Ascending aorta (tissue), 2 donors: ENCODE results near the gene FRMD4B. TPM values are rescaled to one million over a fixed set of nuclear protein-coding genes. Genes with fewer than 3 reads are reported as not detected.

Experiments
- DNase-seq, 2 donors: peaks; one replicate each; pipeline ENCODE4 v3.0.0-alpha.2; 2019; ENCODE audit warnings: low spot score in 2 of 2
- H3K27ac ChIP-seq, 2 donors: fragments of 200-600 bp; sonication (generic); one replicate each; pipeline ENCODE4 v1.5.1; 2016 to 2017; ENCODE audit warnings: mild to moderate bottlenecking in 1 of 2
- H3K27me3 ChIP-seq: fragments of 200-600 bp; sonication (generic); one replicate; pipeline ENCODE4 v1.5.1; 2017
- H3K36me3 ChIP-seq, 2 donors: fragments of 200-600 bp; sonication (generic); one replicate each; pipeline ENCODE4 v1.5.1; 2016
- H3K4me1 ChIP-seq, 2 donors: fragments of 200-600 bp; sonication (generic); one replicate each; pipeline ENCODE4 v1.5.1; 2016 to 2017; ENCODE audit warnings: mild to moderate bottlenecking in 1 of 2
- H3K4me3 ChIP-seq, 2 donors: fragments of 200-600 bp; sonication (generic); one replicate each; pipeline ENCODE4 v1.5.1; 2016 to 2017; ENCODE audit warnings: mild to moderate bottlenecking in 1 of 2
- H3K9me3 ChIP-seq, 2 donors: fragments of 200-600 bp; sonication (generic); one replicate each; pipeline ENCODE4 v1.5.1; 2016
- intact Hi-C: fragments of 100-400 bp; cut with DNase I; formaldehyde crosslinking; loops from one replicate; pipeline ENCODE4 v1.15.1; 2023
- total RNA-seq: library from RNA; depleted of rRNA; stranded (reverse); fragments of >200 nt; gene quantifications from one replicate; pipeline ENCODE4 v1.1.0, GENCODE V29; 2016
- TF ChIP-seq, protein P1 (sequence below), 3 experiments: fragments of 200-600 bp in 2 of 3; fragments of 450-650 bp in 1 of 3; sonication (generic) in 2 of 3; IDR thresholded peaks; one replicate each; pipeline ENCODE4 v1.5.1; 2016 to 2019; ENCODE audit warnings: antibody characterized with exemption in 3 of 3, mild to moderate bottlenecking in 1 of 3, moderate library complexity in 1 of 3

Gene FRMD4B
- total RNA-seq, 1 donor from 2014 or later = 13.5 TPM

- Histone ChIP-seq H3K4me3 (no peak overlapping the region), H3K27me3 (no peaks in the 10 kb centered on the region), H3K27ac (no peak overlapping the region), H3K36me3 (no peaks in the 10 kb centered on the region), H3K4me1 (no peaks in the 10 kb centered on the region), H3K9me3 (no peaks in the 10 kb centered on the region)
- TF ChIP-seq, protein P1, sequence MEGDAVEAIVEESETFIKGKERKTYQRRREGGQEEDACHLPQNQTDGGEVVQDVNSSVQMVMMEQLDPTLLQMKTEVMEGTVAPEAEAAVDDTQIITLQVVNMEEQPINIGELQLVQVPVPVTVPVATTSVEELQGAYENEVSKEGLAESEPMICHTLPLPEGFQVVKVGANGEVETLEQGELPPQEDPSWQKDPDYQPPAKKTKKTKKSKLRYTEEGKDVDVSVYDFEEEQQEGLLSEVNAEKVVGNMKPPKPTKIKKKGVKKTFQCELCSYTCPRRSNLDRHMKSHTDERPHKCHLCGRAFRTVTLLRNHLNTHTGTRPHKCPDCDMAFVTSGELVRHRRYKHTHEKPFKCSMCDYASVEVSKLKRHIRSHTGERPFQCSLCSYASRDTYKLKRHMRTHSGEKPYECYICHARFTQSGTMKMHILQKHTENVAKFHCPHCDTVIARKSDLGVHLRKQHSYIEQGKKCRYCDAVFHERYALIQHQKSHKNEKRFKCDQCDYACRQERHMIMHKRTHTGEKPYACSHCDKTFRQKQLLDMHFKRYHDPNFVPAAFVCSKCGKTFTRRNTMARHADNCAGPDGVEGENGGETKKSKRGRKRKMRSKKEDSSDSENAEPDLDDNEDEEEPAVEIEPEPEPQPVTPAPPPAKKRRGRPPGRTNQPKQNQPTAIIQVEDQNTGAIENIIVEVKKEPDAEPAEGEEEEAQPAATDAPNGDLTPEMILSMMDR (IDR thresholded peaks at IDR 0.05) = no peak
- intact Hi-C loops = loop anchor here (10.0 kb wide), 1 partner anchor 781 kb away; no protein-coding TSS in a partner anchor
- DNase-seq = no peak
Observed at GRCh38 chr3:69164296-69164695, 221.6 kb downstream of the FRMD4B start.

DNA sequence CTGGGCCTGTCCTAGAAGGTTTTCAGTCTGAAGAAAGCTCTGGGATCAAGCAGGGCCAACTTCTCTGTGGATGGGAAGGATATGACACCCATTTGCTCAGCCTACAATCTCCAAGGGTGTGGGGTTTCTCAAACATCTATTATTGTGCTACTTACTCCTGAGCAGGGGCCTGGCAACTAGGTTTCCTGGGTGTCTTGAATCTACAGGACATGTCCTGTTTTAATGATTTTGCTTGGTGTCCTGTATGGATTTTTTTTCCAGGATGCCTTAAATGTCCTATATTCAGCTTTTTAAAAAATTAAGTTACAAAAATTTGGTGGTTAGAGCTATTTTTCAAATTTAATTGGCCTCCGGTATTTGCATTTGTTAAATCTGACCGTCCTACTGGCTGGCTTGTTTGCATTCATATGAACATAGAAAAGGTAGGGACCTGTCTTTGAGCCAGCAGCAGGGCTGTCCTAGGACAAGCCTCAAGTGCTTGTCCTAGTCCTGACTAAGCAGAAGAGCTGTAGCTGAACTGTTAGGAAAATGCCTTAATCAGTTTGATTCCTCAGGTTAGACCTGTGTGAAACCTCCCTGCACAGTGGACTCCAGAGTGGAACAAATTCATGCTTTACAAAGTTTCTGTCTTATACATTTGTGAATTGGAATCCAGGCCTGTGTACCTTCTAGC, 223.4 kb downstream of the FRMD4B start:
- Histone ChIP-seq H3K27ac (no peak overlapping the region), H3K27me3 (no peaks in the 10 kb centered on the region), H3K36me3 (no peaks in the 10 kb centered on the region), H3K4me3 (no peak overlapping the region), H3K4me1 (no peaks in the 10 kb centered on the region), H3K9me3 (no peaks in the 10 kb centered on the region)
- DNase-seq = no peak
- TF ChIP-seq, protein P1 (IDR thresholded peaks at IDR 0.05) = no peak
- intact Hi-C loops = loop anchor here (1.0 to 10.0 kb wide), 2 partner anchors 144 to 782 kb away; no protein-coding TSS in a partner anchor

DNA sequence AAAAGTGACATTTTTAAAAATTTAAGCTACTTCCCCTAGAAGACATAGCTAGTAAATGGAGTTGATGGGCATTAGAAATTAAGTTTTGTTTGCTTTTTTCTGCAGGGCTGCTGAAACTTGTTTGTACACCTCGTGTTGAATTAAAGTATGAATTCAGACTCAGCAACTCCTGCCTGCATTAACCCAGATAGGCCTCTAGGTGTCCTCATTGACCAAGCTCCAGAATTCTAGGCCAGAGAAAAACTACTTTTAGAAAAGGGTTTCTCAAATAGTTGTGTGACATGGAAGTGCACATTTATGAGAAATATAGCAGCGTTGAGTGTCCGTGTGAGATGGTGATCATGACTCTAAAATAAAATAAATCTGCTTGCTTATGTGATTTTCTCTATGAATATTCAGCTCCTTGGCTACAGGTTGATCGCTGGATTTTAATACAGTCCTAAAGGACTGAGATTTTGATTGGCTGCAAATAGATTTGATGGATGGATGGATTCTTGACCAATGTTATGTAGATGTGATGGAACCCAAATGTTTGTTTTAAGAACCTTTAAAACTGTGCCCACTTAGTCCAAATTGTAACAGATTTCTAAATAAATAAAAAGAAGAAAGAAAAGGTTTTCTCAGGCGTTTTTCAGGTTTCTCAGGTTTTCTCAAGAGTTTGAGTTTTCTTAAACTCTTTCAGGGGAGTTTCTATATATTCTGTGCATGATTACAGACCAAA, 224.1 kb downstream of the FRMD4B start:
- intact Hi-C loops = loop anchor here (1.0 to 10.0 kb wide), 4 partner anchors 145 to 783 kb away; no protein-coding TSS in a partner anchor
- Histone ChIP-seq H3K27me3 (no peaks in the 10 kb centered on the region), H3K4me1 (no peaks in the 10 kb centered on the region), H3K9me3 (no peaks in the 10 kb centered on the region), H3K27ac (no peak overlapping the region), H3K36me3 (no peaks in the 10 kb centered on the region), H3K4me3 (no peak overlapping the region)
- peak in 1 of 2 donors; percentile 69 for DNase-seq
- TF ChIP-seq, protein P1 (IDR thresholded peaks at IDR 0.05) = peak; percentile 91 to 92 (median 92)

GRCh38 chr3:69160525-69160924, 225.4 kb downstream of the FRMD4B start:
- Histone ChIP-seq H3K27me3 (no peaks in the 10 kb centered on the region), H3K9me3 (no peaks in the 10 kb centered on the region), H3K4me3 (no peak overlapping the region), H3K4me1 (no peaks in the 10 kb centered on the region), H3K27ac (no peak overlapping the region), H3K36me3 (no peaks in the 10 kb centered on the region)
- intact Hi-C loops = loop anchor here (2.0 to 10.0 kb wide), 2 partner anchors 510 to 784 kb away; no protein-coding TSS in a partner anchor
- TF ChIP-seq, protein P1 (IDR thresholded peaks at IDR 0.05) = no peak
- DNase-seq = no peak

GRCh38 chr3:69160107-69160506, 225.8 kb downstream of the FRMD4B start:
- no peaks in the 10 kb centered on the region for H3K36me3 ChIP-seq
- TF ChIP-seq, protein P1 (IDR thresholded peaks at IDR 0.05) = no peak
- no peaks in the 10 kb centered on the region for H3K9me3 ChIP-seq
- no peak overlapping the region for H3K27ac ChIP-seq
- intact Hi-C loops = loop anchor here (2.0 to 10.0 kb wide), 2 partner anchors 511 to 785 kb away; no protein-coding TSS in a partner anchor
- no peak for DNase-seq
- no peak overlapping the region for H3K4me3 ChIP-seq
- H3K27me3 ChIP-seq = no peaks in the 10 kb centered on the region
- no peaks in the 10 kb centered on the region for H3K4me1 ChIP-seq
